ENCODE measurements around the gene SNAI1. TPM values are rescaled to one million over a fixed set of nuclear protein-coding genes. Genes with fewer than 3 reads are reported as not detected.

SNAI1 gene
- total RNA-seq, 4 donors from 2014 or later = 0.56 to 4.1 (median 1.4) TPM

DNA sequence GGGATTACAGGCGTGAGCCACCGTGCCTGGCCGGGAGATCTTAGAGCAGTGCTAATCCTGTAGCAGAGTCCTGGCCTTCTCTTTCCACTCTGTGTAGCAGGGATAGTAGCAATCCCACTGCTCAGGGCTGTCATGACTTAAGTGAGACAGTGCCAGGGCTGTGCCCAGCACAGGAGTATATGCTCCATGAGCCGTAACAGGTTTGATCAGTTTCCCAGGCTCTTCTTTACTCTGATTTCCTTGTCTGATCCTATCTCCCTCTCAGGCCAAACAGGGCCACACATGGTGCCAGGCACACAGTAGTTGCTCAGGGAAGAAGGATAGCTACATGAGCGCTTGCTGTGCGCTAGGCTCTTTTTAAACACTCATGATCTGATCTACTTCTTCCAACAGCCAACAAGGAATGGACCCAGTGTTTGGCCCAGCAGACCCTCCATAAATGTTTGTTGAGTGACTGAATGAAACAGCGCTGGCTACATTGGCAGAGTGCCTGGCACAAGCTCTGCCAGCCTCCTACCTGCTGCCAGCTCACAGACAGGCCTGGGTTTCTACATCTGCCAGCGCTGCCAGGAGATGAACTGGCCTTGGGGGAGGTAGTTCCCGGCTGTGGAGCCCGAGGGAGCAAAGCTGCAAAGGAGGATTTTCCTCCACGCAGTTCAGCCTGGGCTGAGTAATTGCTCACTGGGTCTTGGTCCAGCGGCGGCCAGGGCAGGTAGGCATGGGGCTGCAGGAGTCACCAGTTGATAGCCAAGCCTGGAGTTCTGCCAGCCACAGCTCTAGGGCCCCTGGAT is 36.9 kb downstream of the SNAI1 start:
- 59% methylated on average over 8 of the region's 13 CpGs for WGBS
- TF ChIP-seq EP300 (IDR thresholded peaks at IDR 0.05) (no peak), POLR2A (IDR thresholded peaks at IDR 0.05) (no peak), POLR2AphosphoS5 (IDR thresholded peaks at IDR 0.05) (no peak)
- TF ChIP-seq, protein P1, sequence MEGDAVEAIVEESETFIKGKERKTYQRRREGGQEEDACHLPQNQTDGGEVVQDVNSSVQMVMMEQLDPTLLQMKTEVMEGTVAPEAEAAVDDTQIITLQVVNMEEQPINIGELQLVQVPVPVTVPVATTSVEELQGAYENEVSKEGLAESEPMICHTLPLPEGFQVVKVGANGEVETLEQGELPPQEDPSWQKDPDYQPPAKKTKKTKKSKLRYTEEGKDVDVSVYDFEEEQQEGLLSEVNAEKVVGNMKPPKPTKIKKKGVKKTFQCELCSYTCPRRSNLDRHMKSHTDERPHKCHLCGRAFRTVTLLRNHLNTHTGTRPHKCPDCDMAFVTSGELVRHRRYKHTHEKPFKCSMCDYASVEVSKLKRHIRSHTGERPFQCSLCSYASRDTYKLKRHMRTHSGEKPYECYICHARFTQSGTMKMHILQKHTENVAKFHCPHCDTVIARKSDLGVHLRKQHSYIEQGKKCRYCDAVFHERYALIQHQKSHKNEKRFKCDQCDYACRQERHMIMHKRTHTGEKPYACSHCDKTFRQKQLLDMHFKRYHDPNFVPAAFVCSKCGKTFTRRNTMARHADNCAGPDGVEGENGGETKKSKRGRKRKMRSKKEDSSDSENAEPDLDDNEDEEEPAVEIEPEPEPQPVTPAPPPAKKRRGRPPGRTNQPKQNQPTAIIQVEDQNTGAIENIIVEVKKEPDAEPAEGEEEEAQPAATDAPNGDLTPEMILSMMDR (IDR thresholded peaks at IDR 0.05) = no peak
- no peak for DNase-seq (ENCODE audit: low spot score in 2 of 2)
- Histone ChIP-seq H3K4me1 (peaks cover 31% of the 10 kb centered on the region), H3K27me3 (no peaks in the 10 kb centered on the region), H3K36me3 (no peaks in the 10 kb centered on the region), H3K27ac (no peak overlapping the region), H3K9me3 (no peaks in the 10 kb centered on the region), H3K4me3 (no peak overlapping the region)

DNA sequence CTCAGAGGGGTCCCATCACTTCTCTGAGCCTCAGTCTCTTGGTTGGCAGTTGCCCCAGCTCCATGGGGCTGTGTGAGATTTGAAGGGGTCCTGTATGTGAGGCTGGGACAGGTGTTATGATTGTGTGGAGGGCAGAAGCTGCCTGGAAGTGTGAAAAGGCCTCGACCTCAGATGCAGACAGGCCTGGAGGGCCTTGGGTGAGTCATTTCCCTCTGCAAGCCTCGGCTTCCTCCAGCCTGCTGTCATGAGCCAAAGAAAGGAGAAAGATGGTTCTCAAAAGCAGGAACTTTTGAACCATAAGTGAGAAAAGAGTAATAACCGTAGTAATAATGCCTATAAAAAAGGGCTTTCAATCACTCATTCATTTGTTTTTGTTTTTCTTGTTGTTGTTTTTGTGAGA is 37.5 kb downstream of the SNAI1 start:
- 38% methylated on average over 3 of the region's 3 CpGs for WGBS
- no peak for DNase-seq (ENCODE audit: low spot score in 2 of 2)
- TF ChIP-seq POLR2AphosphoS5 (IDR thresholded peaks at IDR 0.05) = no peak
- TF ChIP-seq EP300 (IDR thresholded peaks at IDR 0.05) = no peak
- TF ChIP-seq, protein P1 (IDR thresholded peaks at IDR 0.05) = no peak
- TF ChIP-seq POLR2A (IDR thresholded peaks at IDR 0.05) = no peak
- no peaks in the 10 kb centered on the region for H3K27me3 ChIP-seq
- no peak overlapping the region for H3K27ac ChIP-seq
- no peaks in the 10 kb centered on the region for H3K9me3 ChIP-seq
- no peaks in the 10 kb centered on the region for H3K36me3 ChIP-seq
- H3K4me3 ChIP-seq = no peak overlapping the region
- peaks cover 26% of the 10 kb centered on the region for H3K4me1 ChIP-seq

DNA sequence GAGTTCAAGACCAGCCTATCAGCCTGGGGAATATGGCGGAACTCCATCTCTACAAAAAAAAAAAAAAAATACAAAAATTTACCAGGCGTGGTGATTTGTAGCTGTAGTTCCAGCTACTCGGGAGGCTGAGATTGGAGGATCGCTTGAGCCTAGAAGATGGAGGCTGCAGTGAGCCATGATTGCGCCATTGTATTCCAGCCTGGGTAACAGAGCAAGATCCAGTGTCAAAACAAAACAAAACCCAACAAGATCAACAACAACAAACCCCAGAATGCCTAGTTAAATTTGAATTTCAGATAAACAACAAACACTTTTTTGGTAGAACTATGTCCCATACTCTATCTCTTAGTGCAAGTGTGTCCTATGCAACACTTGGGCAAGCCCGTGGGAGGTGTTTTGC is 39.9 kb downstream of the SNAI1 start:
- 94% methylated on average over 6 of the region's 6 CpGs for WGBS
- no peak overlapping the region for H3K4me3 ChIP-seq
- peaks cover 20% of the 10 kb centered on the region for H3K4me1 ChIP-seq
- H3K27ac ChIP-seq = no peak overlapping the region
- DNase-seq (ENCODE audit: low spot score in 2 of 2) = no peak
- no peaks in the 10 kb centered on the region for H3K27me3 ChIP-seq
- H3K36me3 ChIP-seq = no peaks in the 10 kb centered on the region
- no peaks in the 10 kb centered on the region for H3K9me3 ChIP-seq
- TF ChIP-seq POLR2A (IDR thresholded peaks at IDR 0.05) (no peak), EP300 (IDR thresholded peaks at IDR 0.05) (no peak), POLR2AphosphoS5 (IDR thresholded peaks at IDR 0.05) (no peak)
- TF ChIP-seq, protein P1 (IDR thresholded peaks at IDR 0.05) = no peak

DNA sequence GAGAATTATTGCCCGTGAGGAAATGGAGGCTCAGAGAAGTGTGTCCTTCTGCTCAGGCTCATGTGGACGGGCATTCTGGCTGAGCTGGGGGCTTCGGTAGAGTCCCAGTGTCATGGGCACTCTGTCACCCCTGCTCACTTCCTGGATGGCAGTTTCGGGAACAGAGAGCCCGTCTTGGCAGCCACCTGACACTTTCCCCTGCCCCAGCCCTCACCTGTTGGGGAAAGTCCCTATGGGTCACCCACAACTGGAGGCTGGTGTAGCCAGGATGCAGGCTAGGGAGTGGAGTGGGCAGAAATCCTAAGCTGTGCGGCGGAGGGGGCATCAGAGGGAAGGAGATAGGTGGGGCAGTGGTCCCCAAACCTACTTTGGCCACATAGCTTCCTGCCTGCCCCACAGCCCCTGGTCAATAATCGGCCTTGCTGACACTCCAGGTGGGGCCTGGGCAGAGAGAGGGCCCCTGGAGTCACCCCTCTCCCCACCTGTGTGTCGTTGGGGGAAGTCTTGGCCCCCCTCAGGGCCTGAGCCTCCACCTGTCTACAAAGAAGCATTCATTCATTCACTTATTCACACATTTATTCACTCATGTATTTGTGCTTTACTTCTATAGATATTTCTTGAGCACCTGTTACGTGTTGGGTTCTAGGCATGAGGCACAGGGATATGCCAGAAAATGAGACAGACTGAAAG is 40.5 kb downstream of the SNAI1 start:
- no peaks in the 10 kb centered on the region for H3K36me3 ChIP-seq
- H3K27me3 ChIP-seq = no peaks in the 10 kb centered on the region
- H3K27ac ChIP-seq = no peak overlapping the region
- H3K9me3 ChIP-seq = no peaks in the 10 kb centered on the region
- TF ChIP-seq POLR2AphosphoS5 (IDR thresholded peaks at IDR 0.05) = no peak
- TF ChIP-seq, protein P1 (IDR thresholded peaks at IDR 0.05) = no peak
- TF ChIP-seq EP300 (IDR thresholded peaks at IDR 0.05) = no peak
- no peak for TF ChIP-seq POLR2A (IDR thresholded peaks at IDR 0.05)
- no peak overlapping the region for H3K4me3 ChIP-seq
- no peak for DNase-seq (ENCODE audit: low spot score in 2 of 2)
- WGBS = 69% methylated on average over 8 of the region's 10 CpGs
- peaks cover 22% of the 10 kb centered on the region for H3K4me1 ChIP-seq

Data from suprapubic skin (tissue), 4 donors.